Measurements from ENCODE around the gene E2F3.

E2F3 gene

GRCh38 chr6:20534295-20535262 is 132.9 kb downstream of the E2F3 start, which contains the start of gene CDKAL1:
Gene CDKAL1 (plus strand): TSS chr6:20534457. CDS start chr6:20546351, 11,894 bp downstream.
- H3K4me3 ChIP-seq (ENCODE audit: low read depth, low read length) = peak within 1 kb of the TSS; percentile 89
- peak; percentile 97 for DNase-seq (ENCODE audit: low read depth)
- TF ChIP-seq, protein P1, sequence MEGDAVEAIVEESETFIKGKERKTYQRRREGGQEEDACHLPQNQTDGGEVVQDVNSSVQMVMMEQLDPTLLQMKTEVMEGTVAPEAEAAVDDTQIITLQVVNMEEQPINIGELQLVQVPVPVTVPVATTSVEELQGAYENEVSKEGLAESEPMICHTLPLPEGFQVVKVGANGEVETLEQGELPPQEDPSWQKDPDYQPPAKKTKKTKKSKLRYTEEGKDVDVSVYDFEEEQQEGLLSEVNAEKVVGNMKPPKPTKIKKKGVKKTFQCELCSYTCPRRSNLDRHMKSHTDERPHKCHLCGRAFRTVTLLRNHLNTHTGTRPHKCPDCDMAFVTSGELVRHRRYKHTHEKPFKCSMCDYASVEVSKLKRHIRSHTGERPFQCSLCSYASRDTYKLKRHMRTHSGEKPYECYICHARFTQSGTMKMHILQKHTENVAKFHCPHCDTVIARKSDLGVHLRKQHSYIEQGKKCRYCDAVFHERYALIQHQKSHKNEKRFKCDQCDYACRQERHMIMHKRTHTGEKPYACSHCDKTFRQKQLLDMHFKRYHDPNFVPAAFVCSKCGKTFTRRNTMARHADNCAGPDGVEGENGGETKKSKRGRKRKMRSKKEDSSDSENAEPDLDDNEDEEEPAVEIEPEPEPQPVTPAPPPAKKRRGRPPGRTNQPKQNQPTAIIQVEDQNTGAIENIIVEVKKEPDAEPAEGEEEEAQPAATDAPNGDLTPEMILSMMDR (IDR thresholded peaks at IDR 0.05; ENCODE audit: insufficient read depth, low read depth, low read length, missing control alignments) = no peak

DNA sequence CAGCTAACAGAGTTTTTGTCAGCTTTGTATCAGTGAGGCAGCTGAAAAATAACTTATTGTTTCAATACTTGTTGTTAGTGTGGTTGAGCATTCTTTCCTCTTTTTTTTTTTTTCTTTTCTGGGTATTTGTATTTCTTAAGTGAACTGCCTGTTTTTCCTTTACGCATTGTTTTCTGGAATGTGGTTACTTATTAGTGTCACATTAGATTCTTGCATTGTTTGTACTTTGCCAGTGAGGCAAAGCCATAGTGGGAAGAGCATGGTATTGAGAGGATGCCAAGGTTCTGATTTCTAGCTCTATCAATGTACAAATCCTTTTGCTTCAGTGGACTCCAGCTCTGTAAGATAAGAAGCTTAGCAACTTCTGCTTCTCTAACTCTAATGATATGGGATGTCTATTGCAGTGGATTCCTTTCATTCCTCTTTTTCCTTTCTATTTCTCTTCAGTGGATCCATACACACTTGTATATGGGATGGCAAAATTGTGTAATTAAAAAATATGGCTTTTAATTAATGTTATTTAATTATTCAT is 136.5 kb downstream of the E2F3 start:
- DNase-seq (ENCODE audit: low read depth) = no peak
- TF ChIP-seq, protein P1 (IDR thresholded peaks at IDR 0.05; ENCODE audit: insufficient read depth, low read depth, low read length, missing control alignments) = no peak
- H3K4me3 ChIP-seq (ENCODE audit: low read depth, low read length) = no peak overlapping the region

DNA sequence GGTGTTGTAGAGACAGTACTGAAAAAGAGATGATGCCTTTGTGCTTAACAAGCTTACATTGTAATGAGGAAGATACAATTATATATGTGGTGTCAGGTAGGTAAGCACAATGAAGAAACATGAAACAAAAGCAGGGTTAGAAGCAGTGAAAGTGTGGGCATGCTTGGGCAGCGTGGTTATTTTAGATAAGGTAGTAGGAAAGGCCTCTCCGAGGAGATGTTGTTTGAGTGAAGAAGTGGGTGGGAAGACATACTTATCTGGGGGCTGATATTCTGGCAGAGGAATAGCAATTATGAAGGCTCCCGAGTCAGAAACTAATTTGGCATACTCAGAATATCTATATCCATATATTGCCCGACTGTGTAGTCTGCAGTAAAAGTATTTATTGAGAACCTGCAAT is 137.2 kb downstream of the E2F3 start:
- TF ChIP-seq, protein P1 (IDR thresholded peaks at IDR 0.05; ENCODE audit: insufficient read depth, low read depth, low read length, missing control alignments) = no peak
- no peak for DNase-seq (ENCODE audit: low read depth)
- no peak overlapping the region for H3K4me3 ChIP-seq (ENCODE audit: low read depth, low read length)

DNA sequence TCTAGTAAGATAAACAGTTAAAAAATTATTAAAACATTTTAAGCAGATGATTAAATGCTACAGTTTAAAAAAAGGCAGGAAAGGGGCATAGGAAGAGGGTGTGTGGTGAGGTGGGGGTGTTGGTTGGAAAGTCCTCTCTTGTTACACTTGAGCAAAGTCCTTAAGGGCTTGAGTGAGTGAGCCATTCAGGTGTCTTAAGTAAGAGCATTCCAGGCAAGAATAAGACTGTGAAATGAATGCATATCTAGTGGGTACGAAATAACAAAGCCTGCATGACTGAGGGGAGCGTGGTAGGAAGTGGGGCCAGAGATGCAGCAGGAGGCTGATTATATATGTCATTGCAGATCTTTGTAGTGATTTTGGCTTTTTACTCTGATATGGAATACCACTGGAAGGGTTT is 137.7 kb downstream of the E2F3 start:
- DNase-seq (ENCODE audit: low read depth) = no peak
- H3K4me3 ChIP-seq (ENCODE audit: low read depth, low read length) = no peak overlapping the region
- TF ChIP-seq, protein P1 (IDR thresholded peaks at IDR 0.05; ENCODE audit: insufficient read depth, low read depth, low read length, missing control alignments) = no peak

- DNase-seq (ENCODE audit: low read depth) = no peak
- TF ChIP-seq, protein P1 (IDR thresholded peaks at IDR 0.05; ENCODE audit: insufficient read depth, low read depth, low read length, missing control alignments) = no peak
- H3K4me3 ChIP-seq (ENCODE audit: low read depth, low read length) = no peak overlapping the region
Observed at GRCh38 chr6:20540683-20541082, 139.0 kb downstream of the E2F3 start.

DNA sequence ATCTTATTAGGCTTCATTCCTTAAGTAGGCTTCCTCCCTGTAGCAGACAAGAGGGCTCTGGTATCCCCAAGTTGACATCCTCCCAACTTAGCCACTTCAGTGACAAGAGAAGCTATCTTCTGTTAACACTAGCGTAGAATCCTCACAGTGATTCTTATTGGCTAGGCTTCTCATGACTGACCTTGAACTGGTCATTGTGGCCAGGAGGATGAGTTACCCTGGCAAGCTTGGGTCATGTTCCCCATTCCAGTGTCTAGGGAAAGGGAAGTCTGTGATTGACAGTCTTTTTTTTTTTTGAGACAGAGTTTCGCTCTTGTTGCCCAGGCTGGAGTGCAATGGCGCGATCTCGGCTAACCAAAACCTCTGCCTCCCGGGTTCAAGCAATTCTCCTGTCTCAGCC is 139.7 kb downstream of the E2F3 start:
- H3K4me3 ChIP-seq (ENCODE audit: low read depth, low read length) = no peak overlapping the region
- no peak for DNase-seq (ENCODE audit: low read depth)
- TF ChIP-seq, protein P1 (IDR thresholded peaks at IDR 0.05; ENCODE audit: insufficient read depth, low read depth, low read length, missing control alignments) = no peak

All from GM12865 (cell line).